ENCODE results near the gene ADD2. TPM values are rescaled to one million over a fixed set of nuclear protein-coding genes. Genes with fewer than 3 reads are reported as not detected.

The ADD2 gene
- total and polyA plus RNA-seq, 2 experiments from 2014 or later = 34.6 to 223 TPM

- no peaks in the 10 kb centered on the region for H3K27me3 ChIP-seq (ENCODE audit: insufficient read depth)
- peaks cover 7% of the 10 kb centered on the region; the same call in 2 of the 3 replicates for H3K9me3 Mint-ChIP-seq
- peak; percentile 56 for DNase-seq (ENCODE audit: low spot score)
- H3K4me2 ChIP-seq = no peak overlapping the region
- H3K79me2 ChIP-seq (replicated peaks; ENCODE audit: insufficient read depth) = no peaks in the 10 kb centered on the region
- H3K36me3 Mint-ChIP-seq (ENCODE audit: low read depth) = peaks cover 7% of the 10 kb centered on the region
- H3F3A ChIP-seq (replicated peaks; ENCODE audit: low read depth) = no peaks in the 10 kb centered on the region
- no peak overlapping the region for H3K27ac ChIP-seq (ENCODE audit: low read depth)
- H3K36me3 ChIP-seq (ENCODE audit: insufficient read depth) = no peaks in the 10 kb centered on the region
- no peaks in the 10 kb centered on the region for H4K20me1 ChIP-seq (replicated peaks; ENCODE audit: insufficient read depth)
- no peak overlapping the region for H3K4me3 ChIP-seq
- peaks cover 11% of the 10 kb centered on the region; the same call in 2 of the 3 replicates for H3K4me1 Mint-ChIP-seq
- no peak for TF ChIP-seq ZNF462 (CRISPR knock-in tag; IDR thresholded peaks at IDR 0.05)
- TF ChIP-seq CTCF (conservative IDR thresholded peaks at IDR 0.05; ENCODE audit: low read depth in 2 of 2) = no peak
- TF ChIP-seq ZNF331 (CRISPR knock-in tag; IDR thresholded peaks at IDR 0.05; ENCODE audit: low read depth) = no peak
- TF ChIP-seq REST (IDR thresholded peaks at IDR 0.05; ENCODE audit: unreplicated experiment) = no peak
- TF ChIP-seq POLR2AphosphoS5 (IDR thresholded peaks at IDR 0.05; ENCODE audit: low read depth) = no peak
- TF ChIP-seq CREB1 (CRISPR knock-in tag; IDR thresholded peaks at IDR 0.05; ENCODE audit: low read depth) = no peak
- H2AFZ ChIP-seq = 0 out of 2 replicates have a peak overlapping the region, but pooled peaks have one; percentile 48
- H3K4me1 ChIP-seq (ENCODE audit: insufficient read depth) = no peaks in the 10 kb centered on the region
- H3K9me2 ChIP-seq (ENCODE audit: insufficient read depth) = no peaks in the 10 kb centered on the region
- peak; percentile 85 for ATAC-seq
- no peak overlapping the region for H3K27ac Mint-ChIP-seq
- H3K27me3 Mint-ChIP-seq (ENCODE audit: insufficient read depth, low read depth, poor library complexity) = peaks cover 10% of the 10 kb centered on the region
- no peak overlapping the region for H3K4me3 Mint-ChIP-seq
These were observed 154.5 kb downstream of the ADD2 start for GRCh38 chr2:70613521-70613920.

All from GM23338 (cell line).